Measurements from ENCODE around the gene GANC.
"Not testable (repeated sequence)": the region's sequence is repeated elsewhere in the genome, so short reads cannot be mapped to it uniquely, and the experiment has no call there.

GANC gene

GRCh38 chr15:42283671-42284070 is 10.7 kb downstream of the GANC start:
- peak overlapping the region; percentile 8; the same call in 1 of the 2 replicates for H3K27ac ChIP-seq
- TF ChIP-seq ZFX (IDR thresholded peaks at IDR 0.05) (no peak), CTCF (conservative IDR thresholded peaks at IDR 0.05) (no peak)

- TF ChIP-seq CTCF (conservative IDR thresholded peaks at IDR 0.05) (no peak), ZFX (IDR thresholded peaks at IDR 0.05) (no peak)
- H3K27ac ChIP-seq, result no peak overlapping the region
These were observed 11.6 kb downstream of the GANC start for GRCh38 chr15:42284551-42284950.

GRCh38 chr15:42285034-42285433 is 12.0 kb downstream of the GANC start:
- H3K27ac ChIP-seq, result peak overlapping the region; percentile 68
- TF ChIP-seq CTCF (conservative IDR thresholded peaks at IDR 0.05), result no peak
- TF ChIP-seq ZFX (IDR thresholded peaks at IDR 0.05), result no peak

- TF ChIP-seq ZFX (IDR thresholded peaks at IDR 0.05), result no peak
- TF ChIP-seq CTCF (conservative IDR thresholded peaks at IDR 0.05), result no peak
- no peak overlapping the region for H3K27ac ChIP-seq
These were observed 13.5 kb downstream of the GANC start for GRCh38 chr15:42286445-42287029.

GRCh38 chr15:42287931-42288330 is 14.9 kb downstream of the GANC start:
- H3K27ac ChIP-seq, result no peak overlapping the region
- no peak for TF ChIP-seq CTCF (conservative IDR thresholded peaks at IDR 0.05)
- TF ChIP-seq ZFX (IDR thresholded peaks at IDR 0.05), result no peak

GRCh38 chr15:42289166-42289565 is 16.2 kb downstream of the GANC start:
- H3K27ac ChIP-seq, result no peak overlapping the region
- no peak for TF ChIP-seq ZFX (IDR thresholded peaks at IDR 0.05)
- TF ChIP-seq CTCF (conservative IDR thresholded peaks at IDR 0.05), result no peak

GRCh38 chr15:42301004-42301403 is 28.0 kb downstream of the GANC start:
- not testable (repeated sequence) for H3K27ac ChIP-seq

GRCh38 chr15:42306681-42307080 is 33.7 kb downstream of the GANC start:
- no peak for TF ChIP-seq CTCF (conservative IDR thresholded peaks at IDR 0.05)
- TF ChIP-seq ZFX (IDR thresholded peaks at IDR 0.05), result no peak
- no peak overlapping the region for H3K27ac ChIP-seq
